Naive thymus-derived CD4-positive, alpha-beta T cell (primary cell): Measurements from ENCODE around the gene SOCS2. TPM values are rescaled to one million over a fixed set of nuclear protein-coding genes. Genes with fewer than 3 reads are reported as not detected.

Experiments
- ATAC-seq: fragments of 150-1000 bp; cut with Tn5 transposase; 2 replicates; pipeline ENCODE4 v1.10.0; 2021; ENCODE audit warnings: mild to moderate bottlenecking, moderate library complexity
- CTCF ChIA-PET: fragments of 350-600 bp; sonication (Branson Sonifier 250); formaldehyde crosslinking; loops from one replicate; lab custom pipeline; 2021; ENCODE audit warnings: antibody characterized with exemption; lab: Charles Lee
- POLR2A ChIA-PET: fragments of 350-600 bp; sonication (Branson Sonifier 250); formaldehyde crosslinking; loops from one replicate; lab custom pipeline; 2021; ENCODE audit warnings: antibody characterized with exemption, inconsistent platforms; lab: Charles Lee
- DNase-seq, 9 donors: peaks; one replicate each; pipeline versions ENCODE4 v3.0.0 to v3.0.0-alpha.2; 2020 to 2022; ENCODE audit warnings: mixed read lengths in 1 of 9
- H3K27ac ChIP-seq: one replicate; pipeline ENCODE4 v1.7.0; 2013; ENCODE audit warnings: mild to moderate bottlenecking, low read depth, low read length, moderate library complexity
- H3K27me3 ChIP-seq, 2 donors: one replicate each; pipeline ENCODE4 v1.7.0; 2013; ENCODE audit warnings: low read length in 2 of 2, mild to moderate bottlenecking in 2 of 2, moderate library complexity in 2 of 2; ENCODE audit not compliant: control insufficient read depth in 2 of 2, insufficient read depth in 2 of 2
- H3K36me3 ChIP-seq, 3 experiments: 1 replicate in 2 of 3; 2 replicates in 1 of 3; pipeline ENCODE4 v1.7.0; 2013; ENCODE audit warnings: low read length in 3 of 3, mild to moderate bottlenecking in 3 of 3, moderate library complexity in 1 of 3; ENCODE audit not compliant: insufficient read depth in 3 of 3, control insufficient read depth in 2 of 3
- H3K4me1 ChIP-seq, 2 donors: one replicate each; pipeline ENCODE4 v1.7.0; 2013; ENCODE audit warnings: low read length in 2 of 2, mild to moderate bottlenecking in 2 of 2, moderate library complexity in 1 of 2; ENCODE audit not compliant: control insufficient read depth in 2 of 2, insufficient read depth in 2 of 2
- H3K4me3 ChIP-seq: 2 replicates; pipeline ENCODE4 v1.7.0; 2013; ENCODE audit warnings: mild to moderate bottlenecking, low read length
- H3K9me3 ChIP-seq, 3 experiments: 1 replicate in 2 of 3; 2 replicates in 1 of 3; pipeline ENCODE4 v1.7.0; 2013; ENCODE audit warnings: low read length in 3 of 3; ENCODE audit not compliant: control insufficient read depth in 2 of 3
- H3K27ac Mint-ChIP-seq, 9 donors: one replicate each; pipeline ENCODE4 v1.8.0; 2020 to 2022; ENCODE audit warnings: mixed read lengths in 9 of 9, mild to moderate bottlenecking in 8 of 9, moderate library complexity in 5 of 9, inconsistent platforms in 2 of 9
- H3K27me3 Mint-ChIP-seq, 5 donors: one replicate each; pipeline ENCODE4 v1.8.0; 2021 to 2022; ENCODE audit warnings: mixed read lengths in 5 of 5, mild to moderate bottlenecking in 1 of 5
- H3K36me3 Mint-ChIP-seq, 5 donors: one replicate each; pipeline ENCODE4 v1.8.0; 2020 to 2022; ENCODE audit warnings: mixed read lengths in 5 of 5, mild to moderate bottlenecking in 3 of 5, inconsistent platforms in 1 of 5
- H3K4me1 Mint-ChIP-seq, 7 donors: one replicate each; pipeline ENCODE4 v1.8.0; 2020 to 2022; ENCODE audit warnings: mixed read lengths in 7 of 7, mild to moderate bottlenecking in 3 of 7, inconsistent platforms in 1 of 7
- H3K4me3 Mint-ChIP-seq, 10 donors: one replicate each; pipeline ENCODE4 v1.8.0; 2020 to 2022; ENCODE audit warnings: mild to moderate bottlenecking in 10 of 10, mixed read lengths in 10 of 10, moderate library complexity in 6 of 10, inconsistent platforms in 2 of 10
- H3K9me3 Mint-ChIP-seq, 11 donors: one replicate each; pipeline ENCODE4 v1.8.0; 2020 to 2022; ENCODE audit warnings: mixed read lengths in 11 of 11, mild to moderate bottlenecking in 4 of 11, inconsistent platforms in 1 of 11, moderate library complexity in 1 of 11
- intact Hi-C, 2 donors: fragments of 100-400 bp; cut with micrococcal nuclease; formaldehyde crosslinking; loops; one replicate each; pipeline ENCODE4 v1.15.1; 2023
- polyA plus RNA-seq, 2 donors: library from polyadenylated mRNA; unstranded; fragments of 300-500 nt; fragmentation: Illumina TruSeq; gene quantifications; one replicate each; pipeline ENCODE4 v1.2.3, GENCODE V29; 2021
- total RNA-seq, 6 experiments: library from RNA in 5 of 6; stranded (reverse) in 5 of 6; gene quantifications; 1 replicate in 5 of 6; 2 replicates in 1 of 6; pipeline ENCODE4 v1.2.3 and lab custom pipeline; 2021 to 2026

Gene SOCS2
- total and polyA plus RNA-seq, 7 experiments from 2014 or later, result 2.5 to 46.7 (median 34.7) TPM

DNA sequence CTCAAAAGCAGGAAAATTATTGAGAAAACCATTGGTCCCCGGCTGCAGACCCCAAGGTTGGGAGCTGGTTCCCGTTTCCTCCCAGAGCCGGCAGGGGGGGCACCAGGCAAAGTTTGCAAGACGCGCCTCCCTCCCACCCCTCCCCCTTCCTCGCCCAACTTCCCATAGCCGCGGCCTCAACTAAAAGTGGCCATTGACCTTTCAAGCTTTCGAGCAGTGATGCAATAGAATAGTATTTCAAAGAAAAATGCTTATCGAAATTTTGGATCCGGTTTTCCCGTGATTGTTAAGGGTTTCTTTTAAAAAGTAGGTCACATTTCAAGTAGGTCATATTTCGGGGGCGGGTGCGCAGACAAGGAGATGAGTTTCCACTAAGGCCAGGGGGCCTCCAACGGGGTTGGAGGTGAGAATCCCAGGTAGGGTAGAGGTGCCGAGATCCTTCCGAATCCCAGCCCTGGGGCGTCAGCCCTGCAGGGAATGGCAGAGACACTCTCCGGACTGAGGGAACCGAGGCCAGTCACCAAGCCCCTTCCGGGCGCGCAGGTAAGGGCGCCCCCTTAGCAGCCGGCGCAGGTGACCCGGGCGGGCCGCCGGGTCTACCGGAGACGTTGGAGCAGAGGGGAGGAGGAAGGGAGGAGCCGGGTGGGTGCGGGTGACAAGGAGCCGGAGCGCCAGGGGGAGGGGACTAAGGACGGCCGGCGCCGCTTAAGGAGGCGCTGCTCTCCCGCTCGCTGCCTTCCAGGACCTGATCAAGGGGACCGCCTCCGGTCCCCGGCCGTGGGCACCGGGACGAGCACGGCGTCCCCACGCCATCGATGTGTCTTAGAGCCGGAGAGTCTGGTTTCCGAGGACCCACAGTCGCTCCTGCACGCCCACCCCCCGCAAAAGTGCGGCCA lies 2.6 kb upstream of the SOCS2 start:
- Histone ChIP-seq H3K36me3 (peaks cover 0 to 10% (median 0%) of the 10 kb centered on the region in 3 experiments), H3K27ac (peak overlapping the region; percentile 78), H3K4me1 (peaks cover 14 to 16% of the 10 kb centered on the region in 2 donors), H3K4me3 (peak overlapping the region; percentile 89), H3K27me3 (no peaks in the 10 kb centered on the region), H3K9me3 (no peaks in the 10 kb centered on the region)
- DNase-seq (peak; percentile 34 to 76 (median 66)), ATAC-seq (peak; percentile 58)
- Mint-ChIP-seq H3K36me3 (peaks cover 4 to 32% (median 9%) of the 10 kb centered on the region in 5 donors), H3K27ac (peak overlapping the region; percentile 70 to 91 (median 84)), H3K4me1 (peaks cover 24 to 37% (median 30%) of the 10 kb centered on the region in 7 donors), H3K9me3 (peaks cover 0 to 1% (median 0%) of the 10 kb centered on the region in 11 donors), H3K4me3 (peak overlapping the region; percentile 88 to 98 (median 93)), H3K27me3 (peaks cover 0 to 15% (median 0%) of the 10 kb centered on the region in 5 donors)
- ChIA-PET CTCF (interaction anchor here (0.7 to 5.9 kb wide), 16 partner anchors 23 to 532 kb away, joined by 3 to 114 read pairs (median 4); partner anchors contain the start of gene CRADD), POLR2A (interaction anchor here (1.1 to 1.6 kb wide), 7 partner anchors 14 to 534 kb away, joined by 3 to 8 read pairs (median 4); partner anchors contain the start of gene CRADD)
- intact Hi-C loops, result loop anchor here (1.0 to 10.0 kb wide), 27 partner anchors 67 to 1982 kb away; partner anchors contain the start of genes CEP83 (in 2 of the 2), CRADD (in 2 of the 2), MRPL42 (in 2 of the 2) and FGD6 (in 1 of the 2)

GRCh38 chr12:93570552-93571364 lies 1.7 kb upstream of the SOCS2 start:
- H3K9me3 Mint-ChIP-seq, result peaks cover 0 to 1% (median 0%) of the 10 kb centered on the region in 11 donors
- H3K4me1 Mint-ChIP-seq, result peaks cover 24 to 44% (median 36%) of the 10 kb centered on the region in 7 donors
- peak overlapping the region in 7 of 9 donors; percentile 70 to 91 (median 88) for H3K27ac Mint-ChIP-seq
- peak overlapping the region; percentile 88 to 98 (median 93) for H3K4me3 Mint-ChIP-seq
- DNase-seq (peak; percentile 57 to 93 (median 78)), ATAC-seq (peak; percentile 73)
- peaks cover 0 to 15% (median 0%) of the 10 kb centered on the region in 5 donors for H3K27me3 Mint-ChIP-seq
- intact Hi-C loops, result loop anchor here (1.0 to 10.0 kb wide), 25 partner anchors 21 to 1982 kb away; partner anchors contain the start of genes CRADD (in 2 of the 2), MRPL42 (in 2 of the 2), CEP83 (in 1 of the 2) and EEA1 (in 1 of the 2)
- no peaks in the 10 kb centered on the region for H3K9me3 ChIP-seq
- no peaks in the 10 kb centered on the region for H3K27me3 ChIP-seq
- CTCF ChIA-PET, result interaction anchor here (0.5 to 5.9 kb wide), 4 partner anchors 33 to 531 kb away, joined by 3 to 114 read pairs (median 12); partner anchors contain the start of gene CRADD
- peak overlapping the region; percentile 89 for H3K4me3 ChIP-seq
- peaks cover 14 to 16% of the 10 kb centered on the region in 2 donors for H3K4me1 ChIP-seq
- H3K36me3 Mint-ChIP-seq, result peaks cover 4 to 35% (median 9%) of the 10 kb centered on the region in 5 donors
- POLR2A ChIA-PET, result interaction anchor here (0.8 to 1.5 kb wide), 3 partner anchors 106 to 531 kb away, joined by 3 read pairs; partner anchors contain the start of gene CRADD
- peak overlapping the region; percentile 78 for H3K27ac ChIP-seq
- H3K36me3 ChIP-seq, result peaks cover 0 to 10% (median 0%) of the 10 kb centered on the region in 3 experiments

DNA sequence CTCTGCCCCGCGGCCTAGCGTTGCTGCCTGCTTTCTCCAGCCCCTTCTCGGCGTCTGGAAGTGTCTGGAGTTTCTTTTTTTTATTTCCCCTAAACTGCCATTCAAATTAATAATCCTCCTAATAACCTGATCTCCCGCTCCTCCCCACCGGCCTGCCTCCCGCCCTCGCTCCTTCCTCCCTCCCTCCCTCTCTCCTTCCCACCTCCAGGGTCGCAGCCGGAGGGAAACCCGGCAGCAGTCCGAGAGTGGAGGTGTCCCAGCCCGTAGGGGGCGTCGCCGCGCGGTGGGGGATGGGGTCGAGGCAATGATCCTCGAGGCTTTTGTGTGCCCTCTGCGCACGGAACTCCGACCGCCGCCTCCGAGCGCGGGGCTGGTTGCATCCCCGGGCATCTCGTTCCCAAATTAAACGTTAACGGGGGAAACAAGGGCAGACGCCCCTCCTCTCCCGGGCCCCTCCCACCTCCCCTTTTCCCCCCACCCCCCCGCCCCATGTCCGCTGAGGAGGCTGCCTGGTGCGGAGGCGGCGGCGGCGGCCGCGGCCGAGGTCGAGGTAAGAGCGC lies 1.0 kb upstream of the SOCS2 start:
- Mint-ChIP-seq H3K9me3 (peaks cover 0 to 1% (median 0%) of the 10 kb centered on the region in 11 donors), H3K4me1 (peaks cover 24 to 45% (median 38%) of the 10 kb centered on the region in 7 donors), H3K4me3 (peak overlapping the region; percentile 78 to 98 (median 92)), H3K36me3 (peaks cover 4 to 30% (median 5%) of the 10 kb centered on the region in 5 donors), H3K27me3 (peaks cover 0 to 15% (median 0%) of the 10 kb centered on the region in 5 donors), H3K27ac (peak overlapping the region in 5 of 9 donors; percentile 12 to 91 (median 67))
- intact Hi-C loops, result loop anchor here (1.0 to 10.0 kb wide), 16 partner anchors 20 to 1981 kb away; partner anchors contain the start of genes EEA1 (in 1 of the 2), FGD6 (in 1 of the 2), METAP2 (in 1 of the 2) and NDUFA12 (in 1 of the 2)
- Histone ChIP-seq H3K27ac (peak overlapping the region; percentile 78), H3K4me1 (peaks cover 14 to 16% of the 10 kb centered on the region in 2 donors), H3K4me3 (peak overlapping the region; percentile 89), H3K27me3 (no peaks in the 10 kb centered on the region), H3K9me3 (no peaks in the 10 kb centered on the region), H3K36me3 (peaks cover 0 to 10% (median 0%) of the 10 kb centered on the region in 3 experiments)
- DNase-seq (peak; percentile 40 to 76 (median 55)), ATAC-seq (peak; percentile 42)
- ChIA-PET CTCF (interaction anchor here (0.9 to 5.9 kb wide), 3 partner anchors 105 to 531 kb away, joined by 3 to 114 read pairs (median 22); partner anchors contain the start of gene CRADD), POLR2A (interaction anchor here (0.7 to 1.5 kb wide), 4 partner anchors 105 to 530 kb away, joined by 3 read pairs; partner anchors contain the start of gene CRADD)

DNA sequence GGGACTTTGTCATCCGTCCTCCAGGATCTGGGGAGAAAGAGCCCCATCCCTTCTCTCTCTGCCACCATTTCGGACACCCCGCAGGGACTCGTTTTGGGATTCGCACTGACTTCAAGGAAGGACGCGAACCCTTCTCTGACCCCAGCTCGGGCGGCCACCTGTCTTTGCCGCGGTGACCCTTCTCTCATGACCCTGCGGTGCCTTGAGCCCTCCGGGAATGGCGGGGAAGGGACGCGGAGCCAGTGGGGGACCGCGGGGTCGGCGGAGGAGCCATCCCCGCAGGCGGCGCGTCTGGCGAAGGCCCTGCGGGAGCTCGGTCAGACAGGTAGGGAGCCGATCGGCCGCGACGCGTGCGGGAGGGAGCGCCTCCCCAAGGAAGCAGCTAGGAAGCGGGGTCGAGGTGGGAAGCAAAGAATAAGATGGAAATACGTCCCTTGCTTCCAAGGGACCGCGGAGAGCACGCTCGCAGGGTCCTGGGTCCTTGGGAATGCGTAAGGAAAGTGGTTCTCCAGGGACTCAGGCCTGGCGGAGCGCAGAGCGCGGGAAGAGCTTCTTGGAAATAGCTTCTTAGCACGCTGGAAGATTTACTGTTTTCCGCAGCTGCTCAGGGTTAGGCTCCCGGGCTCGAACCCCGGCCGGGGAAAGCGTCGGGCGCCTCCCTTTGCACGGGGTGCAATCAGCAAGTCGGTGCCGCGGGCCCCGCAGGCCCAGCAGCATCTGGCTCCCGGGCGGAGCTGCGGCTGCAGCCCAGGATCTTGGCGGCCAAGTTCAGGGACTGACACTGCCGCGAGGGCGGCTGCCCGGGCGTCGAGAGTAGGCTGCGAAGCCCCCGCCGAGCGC lies 457 bp downstream of the SOCS2 start:
- peaks cover 0 to 15% (median 0%) of the 10 kb centered on the region in 5 donors for H3K27me3 Mint-ChIP-seq
- no peaks in the 10 kb centered on the region for H3K9me3 ChIP-seq
- H3K27ac Mint-ChIP-seq, result peak overlapping the region in 7 of 9 donors; percentile 9 to 94 (median 82)
- H3K4me1 Mint-ChIP-seq, result peaks cover 21 to 53% (median 45%) of the 10 kb centered on the region in 7 donors
- intact Hi-C loops, result loop anchor here (1.0 to 10.0 kb wide), 8 partner anchors 18 to 1979 kb away; partner anchors contain the start of genes METAP2 (in 1 of the 2), NDUFA12 (in 1 of the 2), NR2C1 (in 1 of the 2) and USP44 (in 1 of the 2)
- peaks cover 0 to 1% (median 0%) of the 10 kb centered on the region in 11 donors for H3K9me3 Mint-ChIP-seq
- ChIA-PET POLR2A (interaction anchor here (0.7 to 1.0 kb wide), 4 partner anchors 9 to 527 kb away, joined by 3 read pairs; no protein-coding TSS in a partner anchor), CTCF (interaction anchor here (0.6 to 3.5 kb wide), 4 partner anchors 69 to 529 kb away, joined by 3 to 33 read pairs (median 4); no protein-coding TSS in a partner anchor)
- no peaks in the 10 kb centered on the region for H3K27me3 ChIP-seq
- peak overlapping the region; percentile 65 for H3K4me3 ChIP-seq
- H3K27ac ChIP-seq, result peak overlapping the region; percentile 78
- peaks cover 0 to 10% (median 0%) of the 10 kb centered on the region in 3 experiments for H3K36me3 ChIP-seq
- H3K36me3 Mint-ChIP-seq, result peaks cover 0 to 33% (median 0%) of the 10 kb centered on the region in 5 donors
- peak overlapping the region; percentile 90 to 100 (median 96) for H3K4me3 Mint-ChIP-seq
- peak in 6 of 9 donors; percentile 18 to 40 (median 28) for DNase-seq
- peaks cover 14 to 16% of the 10 kb centered on the region in 2 donors for H3K4me1 ChIP-seq
- ATAC-seq, result no peak
